ENCODE results near the gene WNT7B. TPM values are rescaled to one million over a fixed set of nuclear protein-coding genes. Genes with fewer than 3 reads are reported as not detected.

WNT7B gene
- polyA plus RNA-seq, 1 donor, result 0.10 TPM

- DNase-seq (ENCODE audit: low read depth), result no peak
Measured at GRCh38 chr22:45888221-45889092, 88.5 kb downstream of the WNT7B start.

GRCh38 chr22:45887202-45888131 lies 89.5 kb downstream of the WNT7B start:
- no peak for DNase-seq (ENCODE audit: low read depth)

GRCh38 chr22:45886540-45886939 lies 90.4 kb downstream of the WNT7B start:
- no peak for DNase-seq (ENCODE audit: low read depth)

GRCh38 chr22:45885941-45886395 lies 91.0 kb downstream of the WNT7B start:
- DNase-seq (ENCODE audit: low read depth), result no peak

GRCh38 chr22:45885171-45885840 lies 91.7 kb downstream of the WNT7B start:
- DNase-seq (ENCODE audit: low read depth), result no peak

- DNase-seq (ENCODE audit: low read depth), result no peak
Measured at GRCh38 chr22:45884201-45885062, 92.5 kb downstream of the WNT7B start.

GRCh38 chr22:45883811-45884170 lies 93.2 kb downstream of the WNT7B start:
- DNase-seq (ENCODE audit: low read depth), result no peak

GRCh38 chr22:45882881-45883810 lies 93.8 kb downstream of the WNT7B start:
- no peak for DNase-seq (ENCODE audit: low read depth)

- no peak for DNase-seq (ENCODE audit: low read depth)
Measured at GRCh38 chr22:45881524-45881875, 95.5 kb downstream of the WNT7B start.

- no peak for DNase-seq (ENCODE audit: low read depth)
Measured at GRCh38 chr22:45880716-45881523, 96.0 kb downstream of the WNT7B start.

GRCh38 chr22:45880091-45880715 lies 96.8 kb downstream of the WNT7B start:
- no peak for DNase-seq (ENCODE audit: low read depth)

- no peak for DNase-seq (ENCODE audit: low read depth)
Measured at GRCh38 chr22:45879552-45879949, 97.4 kb downstream of the WNT7B start.

GRCh38 chr22:45878901-45879551 lies 97.9 kb downstream of the WNT7B start:
- no peak for DNase-seq (ENCODE audit: low read depth)

GRCh38 chr22:45878051-45878781 lies 98.7 kb downstream of the WNT7B start:
- DNase-seq (ENCODE audit: low read depth), result no peak

GRCh38 chr22:45877651-45878050 lies 99.3 kb downstream of the WNT7B start:
- no peak for DNase-seq (ENCODE audit: low read depth)

GRCh38 chr22:45877036-45877380 lies 100.0 kb downstream of the WNT7B start:
- DNase-seq (ENCODE audit: low read depth), result no peak
